NCI-H1048 (cell line): ENCODE data around the gene ZNF560.

Experiments used
- DNase-seq: peaks from one replicate; lab custom pipeline; 2025; lab: John Stamatoyannopoulos, UW

ZNF560 gene

DNA sequence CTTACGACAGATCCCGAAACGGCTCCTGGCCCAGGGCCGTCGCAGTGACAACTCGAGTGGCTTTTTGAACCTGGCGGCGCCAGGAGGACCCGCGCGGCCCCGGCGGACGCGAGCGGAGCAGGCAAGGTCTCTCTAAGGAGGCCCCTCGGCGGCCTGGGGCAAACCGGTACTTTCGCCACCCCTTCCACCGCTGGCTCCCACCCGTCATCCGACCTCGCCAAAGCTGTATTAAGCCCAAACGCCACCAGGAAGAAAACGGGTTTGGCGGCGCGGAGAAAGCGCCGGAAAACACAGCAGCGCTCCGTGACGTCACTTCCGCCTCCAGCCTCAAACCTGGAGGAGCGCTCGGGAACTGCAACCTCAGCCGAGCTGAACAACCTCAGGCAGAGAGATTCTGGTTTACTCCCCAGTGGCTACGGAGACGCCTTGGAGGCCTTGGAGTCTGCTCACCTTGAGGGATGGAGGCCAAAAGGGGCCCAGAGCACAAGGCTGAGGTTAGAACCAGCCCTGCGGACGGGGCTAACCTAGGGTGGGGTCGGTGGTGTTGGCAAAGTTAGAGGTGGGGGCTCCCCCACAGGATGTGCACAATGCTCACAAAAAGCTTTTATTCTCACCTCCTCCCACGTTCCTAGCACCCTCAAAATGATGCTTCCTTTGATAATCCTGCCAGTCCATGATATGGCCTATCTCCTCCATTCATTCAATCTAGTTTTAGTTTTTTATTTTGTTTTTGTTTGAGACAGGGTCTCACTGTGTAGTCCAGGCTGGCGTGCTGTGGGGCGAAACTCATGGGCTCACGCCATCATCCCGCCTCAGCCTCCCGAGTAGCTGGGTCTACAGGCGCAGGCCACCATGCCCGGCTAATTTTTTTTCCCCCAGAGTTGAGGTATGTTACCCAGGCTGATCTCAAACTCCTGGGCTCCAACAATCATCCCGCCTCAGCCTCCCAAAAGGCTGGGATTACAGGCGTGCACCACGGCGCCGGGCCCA is 62.8 kb downstream of the ZNF560 start, which contains the start of gene ZNF266:
Gene ZNF266, minus strand, starts transcription at position 295 of the 990 bp plus-strand sequence. CDS start 15,484 bp downstream, outside the sequence.
- peak; percentile 60 for DNase-seq

DNA sequence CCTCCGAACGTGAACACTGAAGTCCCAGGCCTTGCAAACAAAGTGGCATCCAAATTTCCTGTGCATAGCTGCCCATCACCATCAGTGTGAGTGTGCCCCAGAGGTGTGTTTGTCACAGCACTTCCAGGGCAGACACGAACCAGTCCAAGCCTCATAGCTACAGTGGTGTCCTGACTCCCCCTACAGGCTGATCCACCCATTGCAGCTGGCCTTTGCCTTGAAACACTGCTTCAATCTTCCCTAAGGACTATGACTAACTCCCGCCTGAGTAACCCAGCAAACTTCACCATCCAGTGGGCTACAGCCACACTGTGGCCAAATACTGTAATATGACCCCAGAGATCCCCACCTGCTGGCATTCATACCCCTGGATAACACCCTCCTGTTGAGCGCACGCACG is 66.9 kb downstream of the ZNF560 start:
- peak; percentile 13 for DNase-seq

DNA sequence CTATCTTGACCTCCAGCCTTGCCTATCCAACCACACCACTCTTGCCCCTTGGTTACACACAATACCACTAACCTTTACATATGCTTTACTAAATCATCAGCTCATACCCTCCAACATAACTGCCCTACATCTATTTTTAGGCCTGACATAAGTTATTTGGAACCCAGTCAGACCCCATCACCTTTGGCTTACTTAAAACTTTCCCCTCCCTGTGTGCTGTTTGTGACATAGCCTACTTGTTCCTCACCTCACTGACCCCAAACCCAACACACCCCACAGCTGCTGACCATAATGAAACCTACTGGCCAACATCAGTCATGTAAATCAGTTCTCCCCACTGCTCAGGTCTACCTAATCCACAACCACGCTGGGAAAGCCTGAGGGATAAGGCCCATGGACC is 68.0 kb downstream of the ZNF560 start:
- no peak for DNase-seq

DNA sequence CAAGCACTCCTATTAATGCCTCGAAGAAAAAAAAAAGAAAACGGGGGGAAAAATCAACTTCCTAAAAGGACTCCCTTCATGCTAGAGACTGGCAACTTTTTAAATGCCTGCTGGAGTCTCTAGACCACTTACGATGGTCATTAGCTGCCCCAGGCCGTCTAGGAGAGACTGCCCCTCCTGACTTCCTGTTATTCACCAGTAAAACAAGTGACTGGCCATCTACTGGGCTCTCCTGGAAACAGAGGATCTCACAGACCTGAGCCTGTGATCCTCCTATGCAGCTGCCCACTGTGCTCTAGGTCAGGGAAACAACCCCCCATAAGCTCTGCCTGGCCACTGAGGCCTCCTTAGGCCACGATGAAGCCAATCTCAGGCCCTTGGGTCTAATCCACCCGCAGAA is 70.5 kb downstream of the ZNF560 start:
- no peak for DNase-seq
